Hematopoietic multipotent progenitor cell (in vitro differentiated cells): ENCODE measurements around the gene SPTSSA. TPM values are rescaled to one million over a fixed set of nuclear protein-coding genes. Genes with fewer than 3 reads are reported as not detected.
"Not testable (repeated sequence)": the region's sequence is repeated elsewhere in the genome, so short reads cannot be mapped to it uniquely, and the experiment has no call there.

Experiments
- DNase-seq, 3 donors: peaks; one replicate each; pipeline ENCODE4 v3.0.0-alpha.2; 2011 to 2015; ENCODE audit warnings: low read depth in 2 of 3, low spot score in 2 of 3
- total RNA-seq: library from RNA; depleted of rRNA; stranded (reverse); fragments of >200 nt; gene quantifications from one replicate; pipeline ENCODE4 v1.2.3, GENCODE V29; 2012

SPTSSA gene, protein sequence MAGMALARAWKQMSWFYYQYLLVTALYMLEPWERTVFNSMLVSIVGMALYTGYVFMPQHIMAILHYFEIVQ
- 12.9 TPM for total RNA-seq

DNA sequence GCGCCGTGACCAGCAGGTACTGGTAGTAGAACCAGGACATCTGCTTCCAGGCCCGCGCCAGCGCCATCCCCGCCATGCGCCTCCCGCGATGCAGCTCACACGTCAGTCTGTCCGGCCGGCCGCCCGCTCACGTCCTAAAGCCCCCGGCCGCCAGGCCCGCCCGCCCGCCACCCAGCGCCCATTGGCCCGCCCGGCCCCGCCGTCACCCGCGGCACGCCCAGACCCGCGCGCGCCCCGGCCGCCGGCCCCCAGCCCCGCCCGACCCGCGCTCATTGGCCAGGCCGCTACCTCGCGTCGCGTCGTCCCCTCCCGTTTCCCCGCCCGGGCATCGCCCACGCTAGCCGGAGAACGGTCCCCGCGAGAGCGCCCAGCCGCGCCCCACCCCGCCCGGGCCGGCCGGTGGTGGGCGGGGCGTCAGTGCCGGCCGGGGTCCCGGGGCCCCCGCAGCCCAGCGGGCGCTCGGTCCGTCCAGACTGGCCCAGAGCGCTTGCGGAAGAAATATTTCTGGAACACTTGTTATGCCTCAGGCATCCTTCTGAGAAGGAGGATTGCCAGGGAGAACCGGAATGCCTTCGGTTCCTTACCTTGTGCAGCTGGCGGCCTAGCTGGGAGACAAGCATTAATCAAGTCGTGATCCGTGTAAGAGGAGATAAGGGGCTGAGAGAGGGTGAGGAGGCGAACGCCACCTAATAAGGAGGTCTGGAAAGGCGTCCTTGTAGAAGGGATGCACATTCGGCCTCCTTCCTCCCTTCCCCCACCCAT is at the start of gene SPTSSA:
TSS of gene SPTSSA (minus strand) at position 109 of the 762 bp plus-strand sequence. CDS start at position 76, 33 bp downstream.
- DNase-seq: peak; percentile 62 to 92 (median 91)

DNA sequence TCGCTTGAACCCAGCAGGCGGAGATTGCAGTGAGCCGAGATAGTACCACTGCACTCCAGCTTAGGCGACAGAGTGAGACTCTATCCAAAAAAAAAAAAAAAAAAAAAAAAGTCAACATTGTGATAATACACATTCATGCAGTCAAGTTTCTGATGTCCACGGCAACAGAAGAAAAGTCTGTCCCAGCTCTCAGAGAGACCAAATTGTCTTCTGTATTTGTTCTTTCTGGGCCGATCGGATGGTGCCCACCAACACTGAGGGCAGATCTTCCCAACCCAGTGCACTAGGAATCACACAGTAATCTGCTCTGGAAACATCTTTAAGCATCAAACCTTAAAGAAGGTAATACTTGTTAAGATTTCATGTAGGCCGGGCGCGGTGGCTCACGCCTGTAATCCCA is 45.8 kb upstream of the SPTSSA start:
- DNase-seq: no peak

- DNase-seq: no peak
Observed at GRCh38 chr14:34507459-34507858, 45.4 kb upstream of the SPTSSA start.

DNA sequence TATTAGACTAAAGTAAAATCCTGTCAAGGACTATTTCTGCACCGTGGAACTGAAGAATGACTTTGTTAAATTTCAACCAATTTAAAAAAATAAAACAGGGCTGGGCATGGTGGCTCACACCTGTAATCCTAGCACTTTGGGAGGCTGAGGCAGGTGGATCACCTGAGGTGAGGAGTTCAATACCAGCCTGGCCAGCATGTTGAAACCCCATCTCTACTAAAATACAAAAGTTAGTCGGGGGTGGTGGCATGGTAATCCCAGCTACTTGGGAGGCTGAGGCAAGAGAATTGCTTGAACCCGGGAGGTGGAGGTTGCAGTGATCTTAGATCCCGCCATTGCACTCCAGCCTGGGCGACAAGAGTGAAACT is 43.1 kb upstream of the SPTSSA start:
- not testable (repeated sequence) for DNase-seq

DNA sequence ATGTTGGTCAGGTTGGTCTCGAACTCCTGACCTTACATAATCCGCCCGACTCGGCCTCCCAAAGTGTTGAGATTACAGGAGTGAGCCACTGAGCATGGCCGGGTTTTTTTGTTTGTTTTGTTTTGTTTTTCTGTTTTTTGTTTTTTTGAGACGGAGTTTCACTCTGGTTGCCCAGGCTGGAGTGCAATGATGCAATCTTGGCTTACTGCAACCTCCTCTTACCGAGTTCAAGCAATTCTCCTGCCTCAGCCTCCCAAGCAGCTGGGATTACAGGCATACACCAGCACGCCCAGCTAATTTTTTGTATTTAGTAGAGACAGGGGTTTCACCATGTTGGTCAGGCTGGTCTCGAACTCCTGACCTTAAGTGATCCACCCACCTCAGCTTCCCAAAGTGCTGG is 42.0 kb upstream of the SPTSSA start:
- not testable (repeated sequence) for DNase-seq

- no peak for DNase-seq
Observed at GRCh38 chr14:34502545-34503225, 40.6 kb upstream of the SPTSSA start.

GRCh38 chr14:34502001-34502400 is 40.0 kb upstream of the SPTSSA start:
- no peak for DNase-seq

DNA sequence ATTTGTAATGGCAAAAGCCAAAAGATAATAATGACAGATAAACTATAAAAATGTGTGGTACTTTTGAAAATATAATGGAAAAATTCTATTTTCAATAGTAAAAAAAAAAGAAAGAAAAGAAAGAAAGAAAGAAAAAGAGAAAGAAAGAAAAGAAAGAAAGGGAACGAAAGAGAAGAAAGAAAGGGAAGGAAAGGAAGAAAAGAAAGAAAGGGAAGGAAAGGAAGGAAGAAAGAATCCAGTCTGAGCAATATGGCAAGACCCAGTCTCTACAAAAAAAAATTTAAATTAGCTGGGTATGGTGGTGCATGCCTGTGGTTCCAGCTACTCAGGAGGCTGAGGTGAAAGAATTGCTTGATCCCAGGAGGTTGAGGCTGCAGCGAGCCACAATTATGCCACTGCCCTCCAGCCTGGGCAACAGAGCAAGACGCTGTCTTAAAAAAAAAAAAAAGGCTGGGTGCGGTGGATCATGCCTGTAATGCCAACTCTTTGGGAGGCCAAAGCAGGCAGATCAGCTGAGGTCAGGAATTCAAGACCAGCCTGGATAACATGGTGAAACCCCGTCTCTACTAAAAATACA is 39.1 kb upstream of the SPTSSA start:
- no peak for DNase-seq

DNA sequence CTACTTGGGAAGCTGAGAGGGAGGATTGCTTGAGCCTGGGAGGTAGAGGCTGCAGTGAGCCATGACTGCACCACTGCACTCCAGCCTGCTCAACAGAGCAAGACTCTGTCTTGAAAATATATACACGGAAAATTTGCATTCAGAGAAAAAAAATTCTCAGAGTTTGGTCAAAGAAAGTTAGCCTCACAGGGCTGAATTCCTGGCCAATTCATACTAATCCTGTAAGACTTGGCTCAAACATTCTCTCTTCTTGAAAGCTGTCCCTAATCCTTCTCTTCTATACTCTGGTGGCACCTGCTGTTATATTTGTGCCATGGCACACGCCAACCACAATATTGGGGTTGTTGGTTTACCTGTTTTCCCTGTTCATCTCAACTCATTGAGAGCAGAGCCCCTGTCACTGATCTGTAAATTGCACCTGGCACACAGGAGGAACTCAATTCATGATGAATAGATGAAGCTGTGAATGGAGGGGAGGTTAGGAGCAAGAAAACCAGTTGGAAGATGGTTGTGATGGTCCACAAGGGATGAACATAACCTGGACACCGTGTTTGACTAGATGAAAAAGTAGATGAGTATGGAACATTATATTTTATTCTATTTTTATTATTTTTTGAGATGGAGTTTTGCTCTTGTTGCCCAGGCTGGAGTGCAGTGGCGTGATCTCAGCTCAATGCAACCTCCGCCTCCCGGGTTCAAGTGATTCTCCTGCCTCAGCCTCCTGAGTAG is 36.8 kb upstream of the SPTSSA start:
- peak in 2 of 3 donors; percentile 15 to 49 for DNase-seq

- no peak for DNase-seq
Observed at GRCh38 chr14:34496679-34497513, 34.9 kb upstream of the SPTSSA start.

- no peak for DNase-seq
Observed at GRCh38 chr14:34496007-34496678, 34.1 kb upstream of the SPTSSA start.

GRCh38 chr14:34489324-34489723 is 27.3 kb upstream of the SPTSSA start:
- no peak for DNase-seq

DNA sequence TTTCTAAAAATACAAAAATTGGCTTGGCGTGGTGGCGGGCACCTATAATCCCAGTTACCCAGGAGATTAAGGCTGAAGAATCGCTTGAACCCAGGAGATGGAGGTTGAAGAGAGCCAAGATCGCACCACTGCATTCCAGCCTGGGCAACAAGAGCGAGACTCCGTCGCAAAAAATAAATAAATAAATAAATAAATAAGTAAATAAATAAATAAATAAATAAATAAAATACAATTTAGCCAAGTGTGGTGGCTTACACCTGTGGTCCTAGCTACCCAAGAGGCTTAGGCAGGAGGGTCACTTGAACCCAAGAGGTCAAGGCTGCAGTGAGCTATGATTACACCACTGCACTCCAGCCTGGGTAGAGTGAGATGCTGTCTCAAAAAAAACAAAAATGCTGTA is 26.5 kb upstream of the SPTSSA start:
- no peak for DNase-seq

GRCh38 chr14:34484726-34485125 is 22.7 kb upstream of the SPTSSA start:
- no peak for DNase-seq

GRCh38 chr14:34482463-34482862 is 20.4 kb upstream of the SPTSSA start:
- DNase-seq: no peak

- DNase-seq: no peak
Observed at GRCh38 chr14:34479694-34480093, 17.7 kb upstream of the SPTSSA start.

DNA sequence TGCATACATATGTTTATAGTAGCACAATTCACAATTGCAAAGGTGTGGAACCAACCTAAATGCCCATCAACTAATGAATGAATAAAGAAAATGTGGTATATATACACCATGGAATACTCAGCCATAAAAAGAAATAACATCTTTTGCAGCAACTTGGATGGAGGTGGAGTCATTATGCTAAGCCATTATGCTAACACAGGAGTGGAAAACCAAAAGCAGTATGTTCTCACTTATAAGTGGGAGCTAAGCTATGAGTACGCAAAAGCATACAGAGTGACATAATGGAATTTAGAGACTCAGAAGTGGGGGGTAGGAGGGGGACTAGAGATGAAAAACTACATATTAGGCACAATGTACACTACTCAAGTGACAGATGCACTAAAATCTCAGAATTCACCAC is 16.2 kb upstream of the SPTSSA start:
- DNase-seq: no peak

DNA sequence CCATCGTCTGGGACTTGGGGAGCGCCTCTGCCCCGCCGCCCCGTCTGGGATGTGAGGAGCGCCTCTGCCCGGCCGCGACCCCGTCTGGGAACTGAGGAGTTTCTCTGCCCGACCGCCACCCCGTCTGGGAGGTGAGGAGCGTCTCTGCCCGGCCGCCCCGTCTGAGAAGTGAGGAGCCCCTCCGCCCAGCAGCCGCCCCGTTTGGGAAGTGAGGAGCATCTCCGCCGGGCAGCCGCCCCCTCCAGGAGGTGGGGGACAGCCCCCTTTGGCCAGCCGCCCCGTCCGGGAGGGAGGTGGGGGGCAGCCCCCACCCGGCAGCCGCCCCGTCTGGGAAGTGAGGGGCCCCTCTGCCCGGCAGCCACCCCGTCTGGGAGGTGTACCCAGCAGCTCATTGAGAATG is 14.0 kb upstream of the SPTSSA start:
- DNase-seq: not testable (repeated sequence)

- no peak for DNase-seq
Observed at GRCh38 chr14:34475163-34475562, 13.1 kb upstream of the SPTSSA start.
